Measurements from ENCODE around the gene VCAM1.

The VCAM1 gene

DNA sequence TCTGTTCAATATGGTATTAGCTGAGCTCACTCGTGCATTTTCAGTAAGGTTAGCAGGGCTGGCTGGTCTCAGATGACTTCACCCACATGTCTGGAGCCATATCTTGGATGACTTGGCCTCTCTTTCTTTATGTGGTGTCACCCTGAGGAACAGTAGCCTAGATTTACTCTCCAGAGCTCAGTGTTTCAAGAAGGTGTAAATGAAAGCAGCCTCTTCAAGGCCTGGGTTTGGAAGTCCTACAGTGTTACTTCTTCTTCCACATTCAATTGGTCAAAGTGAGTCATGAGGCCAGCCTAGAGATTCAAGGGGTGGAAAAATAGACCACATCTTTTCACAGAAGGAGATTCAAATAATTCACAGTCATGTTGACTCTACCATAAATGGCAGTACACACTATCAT, 12.2 kb downstream of the VCAM1 start:
- TF ChIP-seq, protein P1, sequence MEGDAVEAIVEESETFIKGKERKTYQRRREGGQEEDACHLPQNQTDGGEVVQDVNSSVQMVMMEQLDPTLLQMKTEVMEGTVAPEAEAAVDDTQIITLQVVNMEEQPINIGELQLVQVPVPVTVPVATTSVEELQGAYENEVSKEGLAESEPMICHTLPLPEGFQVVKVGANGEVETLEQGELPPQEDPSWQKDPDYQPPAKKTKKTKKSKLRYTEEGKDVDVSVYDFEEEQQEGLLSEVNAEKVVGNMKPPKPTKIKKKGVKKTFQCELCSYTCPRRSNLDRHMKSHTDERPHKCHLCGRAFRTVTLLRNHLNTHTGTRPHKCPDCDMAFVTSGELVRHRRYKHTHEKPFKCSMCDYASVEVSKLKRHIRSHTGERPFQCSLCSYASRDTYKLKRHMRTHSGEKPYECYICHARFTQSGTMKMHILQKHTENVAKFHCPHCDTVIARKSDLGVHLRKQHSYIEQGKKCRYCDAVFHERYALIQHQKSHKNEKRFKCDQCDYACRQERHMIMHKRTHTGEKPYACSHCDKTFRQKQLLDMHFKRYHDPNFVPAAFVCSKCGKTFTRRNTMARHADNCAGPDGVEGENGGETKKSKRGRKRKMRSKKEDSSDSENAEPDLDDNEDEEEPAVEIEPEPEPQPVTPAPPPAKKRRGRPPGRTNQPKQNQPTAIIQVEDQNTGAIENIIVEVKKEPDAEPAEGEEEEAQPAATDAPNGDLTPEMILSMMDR (IDR thresholded peaks at IDR 0.05; ENCODE audit: control insufficient read depth, insufficient read depth, low read depth, low read length, missing control alignments): no peak
- H3K4me3 ChIP-seq (ENCODE audit: control insufficient read depth, low read depth, low read length): no peak overlapping the region
- no peak for DNase-seq (ENCODE audit: low read depth)

DNA sequence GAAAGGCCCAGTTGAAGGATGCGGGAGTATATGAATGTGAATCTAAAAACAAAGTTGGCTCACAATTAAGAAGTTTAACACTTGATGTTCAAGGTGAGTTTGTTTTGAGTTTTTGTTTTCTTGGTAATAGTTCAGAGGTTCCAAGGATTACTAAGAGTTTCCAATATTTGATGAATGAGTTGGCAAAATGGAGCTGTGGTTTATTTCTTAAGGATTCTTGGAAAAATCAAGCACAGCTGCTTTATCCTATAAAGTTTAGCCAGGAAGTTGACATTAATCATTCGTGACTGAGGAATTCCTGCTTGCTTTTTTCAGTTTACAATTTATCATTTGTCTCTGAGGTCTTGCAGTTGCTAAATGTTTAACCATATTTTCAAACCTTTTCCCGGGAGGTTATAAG, 15.1 kb downstream of the VCAM1 start:
- TF ChIP-seq, protein P1 (IDR thresholded peaks at IDR 0.05; ENCODE audit: control insufficient read depth, insufficient read depth, low read depth, low read length, missing control alignments): no peak
- no peak overlapping the region for H3K4me3 ChIP-seq (ENCODE audit: control insufficient read depth, low read depth, low read length)
- peak; percentile 85 for DNase-seq (ENCODE audit: low read depth)

DNA sequence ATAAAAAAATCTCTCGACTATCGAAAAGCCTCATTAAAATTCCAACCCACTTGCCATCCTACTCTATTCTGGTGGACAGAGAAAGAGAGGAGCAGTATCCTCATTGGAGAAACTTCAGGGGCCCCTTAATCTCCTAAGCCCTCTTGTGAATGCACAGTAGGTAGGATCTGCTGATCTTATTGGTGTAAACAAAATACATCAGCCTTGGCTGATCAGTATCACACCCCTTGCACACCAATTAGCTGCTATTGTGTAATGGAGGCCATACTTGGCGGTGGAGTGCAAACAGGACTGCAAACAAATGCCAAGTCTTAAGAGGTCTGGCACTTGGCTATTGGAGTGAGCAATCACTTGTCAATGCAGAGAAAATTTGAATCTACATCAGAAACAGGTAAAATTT, 15.7 kb downstream of the VCAM1 start:
- TF ChIP-seq, protein P1 (IDR thresholded peaks at IDR 0.05; ENCODE audit: control insufficient read depth, insufficient read depth, low read depth, low read length, missing control alignments): no peak
- DNase-seq (ENCODE audit: low read depth): no peak
- H3K4me3 ChIP-seq (ENCODE audit: control insufficient read depth, low read depth, low read length): no peak overlapping the region

DNA sequence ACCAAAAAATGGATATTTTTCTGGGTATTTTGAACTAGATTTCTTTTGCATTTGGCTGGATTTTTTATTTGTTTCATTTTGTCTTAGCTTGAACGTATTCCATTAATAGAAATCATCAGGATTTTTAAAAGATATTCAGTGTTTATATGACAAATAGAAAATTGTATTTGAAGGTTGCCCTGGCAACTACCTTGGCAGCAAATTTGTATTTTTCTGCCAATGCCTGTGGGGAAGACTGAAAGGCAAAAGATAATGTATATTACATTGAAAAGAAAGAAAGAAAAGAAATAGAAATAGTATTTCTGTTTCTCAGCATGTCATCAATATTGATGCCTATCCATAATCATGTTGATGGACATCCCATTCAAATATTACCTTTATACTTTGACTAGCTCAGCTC, 16.8 kb downstream of the VCAM1 start:
- TF ChIP-seq, protein P1 (IDR thresholded peaks at IDR 0.05; ENCODE audit: control insufficient read depth, insufficient read depth, low read depth, low read length, missing control alignments): no peak
- no peak overlapping the region for H3K4me3 ChIP-seq (ENCODE audit: control insufficient read depth, low read depth, low read length)
- no peak for DNase-seq (ENCODE audit: low read depth)

DNA sequence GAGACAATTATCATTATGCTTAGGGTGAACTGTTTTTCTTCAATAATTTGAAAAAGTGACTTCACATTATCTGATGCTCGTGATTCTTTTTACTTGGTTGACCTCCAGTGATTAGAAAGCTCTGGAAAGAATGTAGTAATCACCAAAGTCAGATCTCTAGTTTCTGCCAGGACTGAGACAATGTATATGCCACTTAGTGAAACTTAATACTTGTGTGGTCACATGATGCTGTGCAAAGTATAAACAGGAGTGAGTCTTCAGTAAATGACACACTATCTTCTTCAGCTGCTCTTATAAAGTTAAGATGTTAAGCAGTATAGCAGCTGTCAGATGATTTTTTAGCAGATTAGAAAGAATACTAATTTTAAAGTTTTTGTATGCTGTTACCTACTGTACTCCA, 17.2 kb downstream of the VCAM1 start:
- DNase-seq (ENCODE audit: low read depth): no peak
- TF ChIP-seq, protein P1 (IDR thresholded peaks at IDR 0.05; ENCODE audit: control insufficient read depth, insufficient read depth, low read depth, low read length, missing control alignments): no peak
- H3K4me3 ChIP-seq (ENCODE audit: control insufficient read depth, low read depth, low read length): no peak overlapping the region

DNA sequence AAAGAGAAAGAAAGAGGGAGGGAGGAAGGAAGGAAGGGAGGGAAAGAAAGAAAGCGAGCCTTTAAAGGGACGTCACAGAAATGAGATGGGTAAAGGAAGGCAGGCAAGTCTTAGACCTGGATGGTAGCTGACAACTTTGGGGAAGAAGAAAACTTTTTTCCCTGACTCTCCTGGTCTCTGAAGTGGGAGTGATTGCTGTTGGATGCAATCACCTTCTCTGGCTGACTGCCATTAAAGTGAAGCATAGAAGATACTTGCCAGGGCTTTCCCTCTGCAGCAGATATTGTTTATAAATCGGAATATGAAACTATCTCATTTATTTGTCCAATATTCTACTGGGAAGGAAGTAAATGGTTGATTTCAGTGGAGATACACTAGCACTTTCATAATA, 27.0 kb downstream of the VCAM1 start:
- H3K4me3 ChIP-seq (ENCODE audit: control insufficient read depth, low read depth, low read length): no peak overlapping the region
- TF ChIP-seq, protein P1 (IDR thresholded peaks at IDR 0.05; ENCODE audit: control insufficient read depth, insufficient read depth, low read depth, low read length, missing control alignments): no peak
- DNase-seq (ENCODE audit: low read depth): no peak

DNA sequence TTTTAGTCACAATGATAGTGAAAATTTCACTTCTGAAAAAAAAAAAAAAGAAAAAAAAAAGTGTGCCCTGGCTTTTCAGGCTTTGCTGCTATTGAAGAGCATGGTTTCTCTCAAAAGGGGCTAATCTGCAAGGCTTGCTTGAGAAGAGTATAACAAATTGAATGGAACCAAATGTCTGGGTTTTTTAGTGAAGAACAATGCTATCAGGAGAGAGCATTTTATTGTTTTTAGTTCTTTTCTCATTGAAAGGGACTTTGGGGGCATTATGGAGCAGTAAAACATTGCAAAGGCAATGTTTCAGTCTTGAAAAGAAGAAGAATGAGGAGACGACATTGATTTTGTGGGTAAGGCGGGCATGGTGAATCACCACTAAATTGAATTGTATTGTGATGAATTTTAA, 28.2 kb downstream of the VCAM1 start:
- no peak for DNase-seq (ENCODE audit: low read depth)
- H3K4me3 ChIP-seq (ENCODE audit: control insufficient read depth, low read depth, low read length): no peak overlapping the region
- TF ChIP-seq, protein P1 (IDR thresholded peaks at IDR 0.05; ENCODE audit: control insufficient read depth, insufficient read depth, low read depth, low read length, missing control alignments): no peak
